ENCODE data around the gene COL25A1.
"Not testable (repeated sequence)": the region's sequence is repeated elsewhere in the genome, so short reads cannot be mapped to it uniquely, and the experiment has no call there.

The COL25A1 gene

DNA sequence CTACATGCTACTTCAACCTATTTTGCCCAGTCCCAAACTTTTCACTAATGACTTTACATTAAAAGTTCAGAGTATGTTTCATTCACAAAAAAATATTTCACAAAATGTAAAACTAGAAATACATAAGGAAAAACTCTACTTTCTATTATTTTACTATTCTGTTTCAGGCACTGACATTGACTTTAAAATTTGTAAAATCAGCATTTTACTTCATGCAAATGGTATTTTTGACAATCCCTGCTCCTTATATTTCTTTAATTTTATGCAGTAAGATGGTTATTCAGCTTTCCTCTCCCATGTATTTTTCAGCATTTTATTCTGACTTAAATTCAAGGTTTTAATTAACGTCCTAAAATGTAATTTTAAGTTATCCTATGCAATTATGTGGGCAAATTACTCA is 178.5 kb downstream of the COL25A1 start:
- no peak for DNase-seq (ENCODE audit: low spot score)

- DNase-seq (ENCODE audit: low spot score): no peak
These were observed 180.9 kb downstream of the COL25A1 start for GRCh38 chr4:109121561-109121960.

GRCh38 chr4:109119852-109120251 is 182.6 kb downstream of the COL25A1 start:
- no peak for DNase-seq (ENCODE audit: low spot score)

GRCh38 chr4:109118635-109119034 is 183.8 kb downstream of the COL25A1 start:
- DNase-seq (ENCODE audit: low spot score): no peak

- no peak for DNase-seq (ENCODE audit: low spot score)
These were observed 188.0 kb downstream of the COL25A1 start for GRCh38 chr4:109114501-109114900.

DNA sequence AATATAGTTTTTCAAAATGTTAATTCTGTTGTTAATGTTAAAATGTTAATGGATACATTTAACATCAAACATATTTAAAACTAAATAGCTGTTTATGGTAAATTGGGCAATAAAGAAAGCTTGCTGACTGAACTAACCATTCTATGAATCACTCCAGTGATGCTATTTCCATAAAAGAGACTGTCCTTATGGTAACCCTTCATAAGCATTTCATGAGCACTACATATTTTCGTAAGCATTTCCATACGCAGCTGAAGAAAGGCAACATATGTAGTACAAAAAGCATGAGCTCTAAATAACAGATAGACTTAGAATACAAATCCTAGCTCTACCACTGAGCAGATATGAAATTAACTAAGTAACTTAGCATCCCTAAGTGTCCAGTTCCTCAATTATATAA is 188.9 kb downstream of the COL25A1 start:
- no peak for DNase-seq (ENCODE audit: low spot score)

GRCh38 chr4:109111031-109111430 is 191.4 kb downstream of the COL25A1 start:
- no peak for DNase-seq (ENCODE audit: low spot score)

DNA sequence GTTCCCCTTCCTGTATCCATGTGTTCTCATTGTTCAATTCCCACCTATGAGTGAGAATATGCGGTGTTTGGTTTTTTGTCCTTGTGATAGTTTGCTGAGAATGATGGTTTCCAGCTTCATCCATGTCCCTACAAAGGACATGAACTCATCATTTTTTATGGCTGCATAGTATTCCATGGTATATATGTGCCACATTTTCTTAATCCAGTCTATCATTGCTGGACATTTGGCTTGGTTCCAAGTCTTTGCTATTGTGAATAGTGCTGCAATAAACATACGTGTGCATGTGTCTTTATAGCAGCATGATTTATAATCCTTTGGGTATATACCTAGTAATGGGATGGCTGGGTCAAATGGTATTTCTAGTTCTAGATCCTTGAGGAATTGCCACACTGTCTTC is 194.2 kb downstream of the COL25A1 start:
- not testable (repeated sequence) for DNase-seq (ENCODE audit: low spot score)

GRCh38 chr4:109094056-109094455 is 208.4 kb downstream of the COL25A1 start:
- DNase-seq (ENCODE audit: low spot score): no peak

- DNase-seq (ENCODE audit: low spot score): no peak
These were observed 210.6 kb downstream of the COL25A1 start for GRCh38 chr4:109091727-109092409.

DNA sequence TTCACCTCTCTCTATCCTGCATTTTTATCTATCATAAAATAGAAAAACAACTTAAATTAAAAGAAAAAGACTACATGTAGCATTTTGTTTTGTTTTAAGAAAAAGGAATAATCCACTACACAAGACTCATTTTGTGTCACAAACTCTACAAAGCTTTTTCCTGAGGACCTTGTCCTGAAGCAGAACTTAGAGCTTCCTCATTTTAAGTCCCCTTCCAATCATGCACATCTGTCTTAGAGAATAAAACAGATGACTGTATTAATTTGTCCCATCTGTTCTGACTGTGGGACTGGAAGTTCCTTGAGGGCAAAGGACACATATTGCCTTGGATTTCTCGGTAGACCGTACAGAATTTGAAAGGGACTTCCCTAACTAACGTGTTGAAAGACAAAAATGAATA is 218.5 kb downstream of the COL25A1 start:
- no peak for DNase-seq (ENCODE audit: low spot score)

- no peak for DNase-seq (ENCODE audit: low spot score)
These were observed 222.7 kb downstream of the COL25A1 start for GRCh38 chr4:109079731-109080130.

- peak; percentile 8 for DNase-seq (ENCODE audit: low spot score)
These were observed 223.3 kb downstream of the COL25A1 start for GRCh38 chr4:109079201-109079600.

GRCh38 chr4:109078724-109079123 is 223.7 kb downstream of the COL25A1 start:
- DNase-seq (ENCODE audit: low spot score): peak; percentile 48

DNA sequence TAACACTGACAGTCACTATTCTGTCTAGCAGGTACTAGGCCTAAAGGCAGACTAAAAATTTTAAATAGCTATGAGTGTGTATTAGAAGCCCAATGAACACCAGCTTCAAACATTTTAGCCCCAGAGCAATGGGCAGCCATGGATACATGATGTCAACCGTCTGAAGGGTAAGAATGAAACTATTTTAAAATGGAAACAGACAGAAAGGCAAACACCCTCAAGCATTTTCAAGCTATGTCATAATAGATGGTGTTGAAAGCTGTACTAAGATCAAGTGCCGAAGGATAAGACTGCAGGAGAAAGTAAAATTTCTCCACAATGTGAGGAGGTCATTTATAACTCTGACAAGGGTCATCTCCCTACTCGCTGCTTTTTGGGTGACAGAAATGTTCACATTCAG is 225.0 kb downstream of the COL25A1 start:
- DNase-seq (ENCODE audit: low spot score): no peak

GRCh38 chr4:109076709-109077108 is 225.7 kb downstream of the COL25A1 start:
- not testable (repeated sequence) for DNase-seq (ENCODE audit: low spot score)

DNA sequence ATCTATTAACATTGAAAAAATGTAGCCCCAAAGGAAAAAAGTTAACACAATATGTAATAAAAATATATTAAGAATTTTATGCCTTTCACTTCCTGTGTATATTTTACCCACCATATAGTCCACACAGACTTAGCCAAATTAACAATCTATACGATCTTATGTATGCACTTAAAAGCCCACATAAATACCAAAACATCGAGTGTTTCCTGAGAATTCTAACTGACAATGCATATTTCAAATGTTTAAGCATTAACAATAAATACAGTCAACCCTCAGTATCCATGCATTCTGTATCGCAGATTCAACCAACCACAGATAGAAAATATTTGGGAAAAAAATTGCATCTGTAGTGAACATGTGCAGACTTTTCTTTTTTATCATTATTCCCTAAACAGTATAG is 226.8 kb downstream of the COL25A1 start:
- DNase-seq (ENCODE audit: low spot score): no peak

GRCh38 chr4:109072595-109072994 is 229.9 kb downstream of the COL25A1 start:
- peak; percentile 51 for DNase-seq (ENCODE audit: low spot score)

- not testable (repeated sequence) for DNase-seq (ENCODE audit: low spot score)
These were observed 231.8 kb downstream of the COL25A1 start for GRCh38 chr4:109070677-109071076.

DNA sequence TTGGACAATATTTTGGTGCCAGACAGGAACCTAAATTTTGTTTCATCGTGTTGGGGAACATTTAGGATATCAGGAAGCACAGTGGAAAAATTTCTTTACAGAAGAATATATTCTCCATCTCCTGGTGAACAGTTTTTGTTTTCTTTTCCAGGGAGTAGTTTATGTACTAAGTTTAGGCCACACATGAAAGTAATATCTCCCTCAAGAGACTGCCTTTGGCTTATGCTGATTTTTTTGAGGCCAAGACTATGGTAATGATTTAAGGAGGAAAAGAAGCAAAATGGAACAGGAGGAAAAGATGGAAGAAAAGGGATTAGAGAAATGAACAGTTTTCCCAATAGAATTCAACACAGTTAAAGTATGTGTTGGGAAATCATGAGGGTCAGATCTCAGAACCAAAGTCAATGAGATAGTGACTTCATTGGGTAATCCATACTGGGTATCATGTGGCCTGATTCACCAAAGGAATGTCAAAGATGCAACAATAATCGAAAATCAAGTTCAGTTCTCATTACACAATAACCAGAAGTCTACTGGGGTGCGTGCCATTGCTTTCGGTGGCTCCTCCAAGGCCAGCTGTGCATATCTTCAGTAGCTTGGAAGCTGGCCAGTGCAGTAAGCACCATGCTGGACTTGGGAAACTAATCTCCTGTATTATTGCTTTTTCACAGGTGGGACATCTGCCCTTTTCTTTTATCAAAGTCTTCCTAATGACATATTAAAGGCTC is 234.8 kb downstream of the COL25A1 start:
- DNase-seq (ENCODE audit: low spot score): peak; percentile 24

DNA sequence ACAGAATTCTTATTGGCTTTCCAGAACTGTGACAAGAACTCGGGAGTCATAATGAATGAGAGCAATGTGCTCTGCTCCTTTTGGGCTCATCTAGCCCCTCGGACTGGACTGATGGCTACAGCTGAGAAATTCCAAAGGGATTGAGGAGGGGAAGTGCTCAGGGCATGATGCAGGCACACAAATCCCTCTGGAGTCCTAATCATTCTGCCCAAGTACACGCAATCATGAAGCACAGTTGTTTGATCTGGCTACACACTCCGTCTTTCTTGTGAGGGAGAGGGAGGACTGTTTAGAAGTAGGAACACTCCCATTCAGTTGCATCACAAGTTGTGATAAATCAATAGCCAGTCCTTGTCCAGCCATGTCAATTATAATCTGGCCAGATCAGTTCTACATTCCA is 237.5 kb downstream of the COL25A1 start:
- DNase-seq (ENCODE audit: low spot score): no peak

DNA sequence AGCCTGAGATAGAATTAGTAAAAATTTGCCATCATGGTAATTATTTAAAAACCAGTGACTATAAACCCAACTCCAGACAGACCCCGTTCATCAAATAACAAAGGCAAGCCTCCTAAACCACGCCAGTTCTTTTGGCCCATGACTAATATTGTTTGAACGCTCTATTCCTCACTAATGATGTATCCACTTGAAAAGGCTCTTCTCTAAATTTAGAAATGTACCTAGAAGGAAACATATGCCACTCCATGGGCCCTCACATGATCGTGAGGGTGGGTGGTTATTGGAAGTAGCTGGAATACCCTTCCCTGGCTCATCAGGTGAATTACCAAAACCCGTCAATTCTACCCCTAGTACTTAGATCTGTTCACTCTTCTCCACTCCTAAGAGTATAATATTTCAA is 249.2 kb downstream of the COL25A1 start:
- no peak for DNase-seq (ENCODE audit: low spot score)

- no peak for DNase-seq (ENCODE audit: low spot score)
These were observed 249.6 kb downstream of the COL25A1 start for GRCh38 chr4:109052821-109053220.

DNA sequence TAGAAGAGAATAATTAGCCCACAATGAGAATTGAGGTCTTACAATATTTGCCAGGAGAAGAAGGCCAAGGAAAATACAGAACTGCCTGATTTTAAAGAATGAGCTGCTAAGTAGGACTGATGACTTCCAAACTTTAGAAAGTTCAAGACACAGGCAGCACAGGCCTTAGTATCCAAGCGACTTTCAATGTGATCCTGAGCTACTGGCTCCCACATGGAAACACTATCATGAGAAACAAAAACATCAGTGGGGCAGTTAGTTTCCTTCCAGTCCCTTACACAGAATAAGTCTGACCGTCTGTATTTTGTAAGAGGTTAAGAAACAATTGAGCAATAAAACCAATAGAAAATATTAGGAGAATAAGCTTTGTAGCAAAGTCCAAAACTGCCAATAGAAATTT is 251.4 kb downstream of the COL25A1 start:
- no peak for DNase-seq (ENCODE audit: low spot score)
